Stomach (tissue), 9 donors: ENCODE results near the gene CREB3L1. TPM values are rescaled to one million over a fixed set of nuclear protein-coding genes. Genes with fewer than 3 reads are reported as not detected.

Source experiments
- DNase-seq, 2 donors: peaks; one replicate each; pipeline versions ENCODE4 v3.0.0 to v3.0.0-alpha.2; 2013 to 2019
- H3K27ac ChIP-seq, 5 donors: fragments of 200-600 bp in 4 of 5; sonication (generic) in 4 of 5; one replicate each; pipeline ENCODE4 v1.5.1; 2013 to 2019; ENCODE audit warnings: mild to moderate bottlenecking in 1 of 5, moderate library complexity in 1 of 5
- H3K27me3 ChIP-seq, 3 donors: fragments of 200-600 bp; sonication (generic); one replicate each; pipeline ENCODE4 v1.5.1; 2017 to 2019; ENCODE audit warnings: mixed run types in 1 of 3
- H3K36me3 ChIP-seq, 4 donors: fragments of 200-600 bp; sonication (generic); 1 replicate in 3 of 4; 2 replicates in 1 of 4; pipeline ENCODE4 v1.5.1; 2016 to 2019
- H3K4me1 ChIP-seq, 4 donors: fragments of 200-600 bp; sonication (generic); one replicate each; pipeline ENCODE4 v1.5.1; 2016 to 2019
- H3K4me3 ChIP-seq, 4 donors: fragments of 200-600 bp; sonication (generic) in 3 of 4; one replicate each; pipeline ENCODE4 v1.5.1; 2016 to 2019; ENCODE audit warnings: mild to moderate bottlenecking in 1 of 4
- H3K9me3 ChIP-seq, 4 donors: fragments of 200-600 bp; sonication (generic); one replicate each; pipeline ENCODE4 v1.5.1; 2016 to 2019
- EP300 ChIP-seq: sonication (generic); formaldehyde crosslinking; IDR thresholded peaks from one replicate; pipeline ENCODE4 v1.6.1; 2017; ENCODE audit warnings: antibody characterized with exemption
- POLR2A ChIP-seq, 4 donors: fragments of 450-650 bp; IDR thresholded peaks; one replicate each; pipeline ENCODE4 v1.6.1; 2016; ENCODE audit warnings: antibody characterized with exemption in 4 of 4, control low read depth in 2 of 4, mild to moderate bottlenecking in 1 of 4, moderate library complexity in 1 of 4
- POLR2AphosphoS5 ChIP-seq, 3 donors: sonication (generic); formaldehyde crosslinking; IDR thresholded peaks; one replicate each; pipeline ENCODE4 v1.6.1; 2016; ENCODE audit warnings: antibody characterized with exemption in 3 of 3
- WGBS, 5 donors: extraction: QIAGEN DNeasy Blood & Tissue Kit in 3 of 5; methylation state at CpG; one replicate each; pipeline versions ENCODE4 v1.1.5 to v1.1.7; 2013 to 2018; 5-methylcytosine and 5-hydroxymethylcytosine counted together
- intact Hi-C: fragments of 100-400 bp; cut with DNase I; formaldehyde crosslinking; loops from one replicate; pipeline ENCODE4 v1.15.1; 2023; ENCODE audit warnings: low total_unique reads
- polyA plus RNA-seq, 3 donors: library from polyadenylated mRNA; stranded (reverse); fragments of 200-250 nt; gene quantifications; one replicate each; pipeline ENCODE4 v1.2.3, GENCODE V29; 2013
- total RNA-seq, 5 donors: library from RNA; depleted of rRNA; stranded (reverse); fragments of >200 nt; gene quantifications; one replicate each; pipeline versions ENCODE4 v1.1.0 to v1.2.3, GENCODE V29; 2014 to 2016
- TF ChIP-seq, protein P1 (sequence below), 7 experiments: fragments of 450-650 bp in 4 of 7; fragments of 200-600 bp in 3 of 7; sonication (generic) in 3 of 7; IDR thresholded peaks; one replicate each; pipeline ENCODE4 v1.5.1; 2016 to 2019; ENCODE audit warnings: antibody characterized with exemption in 7 of 7, control low read depth in 2 of 7, mild to moderate bottlenecking in 1 of 7
- donor health status: healthy with polysubstance abuse.
- donor health status: Bipolar disorder and iron deficiency.
- donor health status: healthy.

The CREB3L1 gene
- total and polyA plus RNA-seq, 8 donors = 21.0 to 125 (median 48.4) TPM

DNA sequence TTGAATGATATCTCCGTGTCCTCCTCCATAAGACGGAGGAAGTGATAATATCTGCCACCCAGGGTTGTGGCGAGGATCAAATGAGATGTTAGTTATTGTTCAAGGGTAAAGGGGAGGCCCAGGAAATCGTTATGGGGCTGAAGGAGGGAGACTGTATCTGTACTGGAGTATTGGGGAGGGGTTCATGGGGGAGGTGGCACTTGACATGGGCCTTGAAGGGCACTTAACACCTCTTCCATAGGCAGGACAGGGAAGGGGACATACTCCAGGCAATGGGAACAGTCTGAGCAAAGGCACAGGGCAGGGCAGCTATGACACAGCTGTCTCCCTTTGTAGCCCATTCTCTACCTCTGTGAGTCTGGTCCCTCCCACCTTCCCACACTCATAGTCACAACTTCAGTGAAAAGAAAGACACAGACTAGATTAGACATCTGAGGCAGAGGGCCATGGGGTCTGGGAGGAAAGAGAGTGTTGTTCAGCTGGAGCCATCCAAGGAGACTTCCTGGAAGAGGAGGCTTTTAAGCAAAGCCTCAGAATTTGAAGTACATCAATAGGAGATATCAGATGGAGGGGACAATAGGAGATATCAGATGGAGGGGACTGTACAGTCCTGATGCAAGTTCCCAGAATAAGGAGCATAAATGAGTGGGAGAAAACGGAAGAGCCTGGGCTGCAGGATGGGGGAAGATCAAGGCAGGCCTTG is 54.0 kb downstream of the CREB3L1 start:
- TF ChIP-seq EP300 (no peak), POLR2AphosphoS5 (IDR thresholded peaks at IDR 0.05) (no peak), POLR2A (IDR thresholded peaks at IDR 0.05) (no peak)
- TF ChIP-seq, protein P1, sequence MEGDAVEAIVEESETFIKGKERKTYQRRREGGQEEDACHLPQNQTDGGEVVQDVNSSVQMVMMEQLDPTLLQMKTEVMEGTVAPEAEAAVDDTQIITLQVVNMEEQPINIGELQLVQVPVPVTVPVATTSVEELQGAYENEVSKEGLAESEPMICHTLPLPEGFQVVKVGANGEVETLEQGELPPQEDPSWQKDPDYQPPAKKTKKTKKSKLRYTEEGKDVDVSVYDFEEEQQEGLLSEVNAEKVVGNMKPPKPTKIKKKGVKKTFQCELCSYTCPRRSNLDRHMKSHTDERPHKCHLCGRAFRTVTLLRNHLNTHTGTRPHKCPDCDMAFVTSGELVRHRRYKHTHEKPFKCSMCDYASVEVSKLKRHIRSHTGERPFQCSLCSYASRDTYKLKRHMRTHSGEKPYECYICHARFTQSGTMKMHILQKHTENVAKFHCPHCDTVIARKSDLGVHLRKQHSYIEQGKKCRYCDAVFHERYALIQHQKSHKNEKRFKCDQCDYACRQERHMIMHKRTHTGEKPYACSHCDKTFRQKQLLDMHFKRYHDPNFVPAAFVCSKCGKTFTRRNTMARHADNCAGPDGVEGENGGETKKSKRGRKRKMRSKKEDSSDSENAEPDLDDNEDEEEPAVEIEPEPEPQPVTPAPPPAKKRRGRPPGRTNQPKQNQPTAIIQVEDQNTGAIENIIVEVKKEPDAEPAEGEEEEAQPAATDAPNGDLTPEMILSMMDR (IDR thresholded peaks at IDR 0.05) = no peak
- Histone ChIP-seq H3K4me3 (no peak overlapping the region), H3K4me1 (peaks cover 12 to 29% (median 16%) of the 10 kb centered on the region in 4 donors), H3K36me3 (no peaks in the 10 kb centered on the region), H3K27ac (no peak overlapping the region), H3K9me3 (no peaks in the 10 kb centered on the region), H3K27me3 (peaks cover 0 to 68% (median 34%) of the 10 kb centered on the region in 3 donors)
- intact Hi-C loops = no loop called here
- no peak for DNase-seq
- WGBS, 5 donors = 56 to 64% (median 59%) methylated on average over 5 of the region's 5 CpGs

DNA sequence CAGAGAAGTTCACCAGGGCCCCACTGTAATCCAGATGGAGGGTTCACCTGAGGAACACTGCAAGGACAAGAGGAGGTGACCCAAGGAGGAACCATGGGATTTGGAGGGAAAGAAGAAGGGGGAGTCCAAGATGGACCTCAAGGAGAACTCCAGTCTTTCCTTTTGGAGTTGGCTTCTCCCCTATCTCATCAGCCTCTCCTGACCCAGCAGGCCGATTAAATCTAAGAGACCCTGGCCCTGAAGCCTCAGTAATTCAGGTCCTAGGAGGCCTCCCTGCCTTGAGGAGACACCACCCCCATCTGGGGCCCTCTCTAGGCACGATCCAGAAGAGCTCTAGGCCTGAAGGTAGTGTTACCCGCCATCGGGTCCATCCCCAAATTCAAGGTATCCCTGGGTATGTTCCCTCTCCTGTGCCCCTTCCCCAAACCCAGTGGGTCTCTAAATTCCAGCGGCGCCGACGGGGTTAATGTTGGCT is 54.7 kb downstream of the CREB3L1 start:
- no peak overlapping the region for H3K27ac ChIP-seq
- TF ChIP-seq, protein P1 (IDR thresholded peaks at IDR 0.05) = no peak
- TF ChIP-seq POLR2AphosphoS5 (IDR thresholded peaks at IDR 0.05) = no peak
- TF ChIP-seq POLR2A (IDR thresholded peaks at IDR 0.05) = no peak
- TF ChIP-seq EP300 = no peak
- peaks cover 12 to 34% (median 16%) of the 10 kb centered on the region in 4 donors for H3K4me1 ChIP-seq
- peaks cover 0 to 68% (median 34%) of the 10 kb centered on the region in 3 donors for H3K27me3 ChIP-seq
- H3K4me3 ChIP-seq = peak overlapping the region; percentile 47 to 57 (median 52)
- intact Hi-C loops = no loop called here
- no peak for DNase-seq
- H3K9me3 ChIP-seq = no peaks in the 10 kb centered on the region
- 26 to 34% (median 28%) methylated on average over 4 to 8 of the region's 8 CpGs for whole genome bisulfite sequencing, 5 donors
- H3K36me3 ChIP-seq = no peaks in the 10 kb centered on the region

DNA sequence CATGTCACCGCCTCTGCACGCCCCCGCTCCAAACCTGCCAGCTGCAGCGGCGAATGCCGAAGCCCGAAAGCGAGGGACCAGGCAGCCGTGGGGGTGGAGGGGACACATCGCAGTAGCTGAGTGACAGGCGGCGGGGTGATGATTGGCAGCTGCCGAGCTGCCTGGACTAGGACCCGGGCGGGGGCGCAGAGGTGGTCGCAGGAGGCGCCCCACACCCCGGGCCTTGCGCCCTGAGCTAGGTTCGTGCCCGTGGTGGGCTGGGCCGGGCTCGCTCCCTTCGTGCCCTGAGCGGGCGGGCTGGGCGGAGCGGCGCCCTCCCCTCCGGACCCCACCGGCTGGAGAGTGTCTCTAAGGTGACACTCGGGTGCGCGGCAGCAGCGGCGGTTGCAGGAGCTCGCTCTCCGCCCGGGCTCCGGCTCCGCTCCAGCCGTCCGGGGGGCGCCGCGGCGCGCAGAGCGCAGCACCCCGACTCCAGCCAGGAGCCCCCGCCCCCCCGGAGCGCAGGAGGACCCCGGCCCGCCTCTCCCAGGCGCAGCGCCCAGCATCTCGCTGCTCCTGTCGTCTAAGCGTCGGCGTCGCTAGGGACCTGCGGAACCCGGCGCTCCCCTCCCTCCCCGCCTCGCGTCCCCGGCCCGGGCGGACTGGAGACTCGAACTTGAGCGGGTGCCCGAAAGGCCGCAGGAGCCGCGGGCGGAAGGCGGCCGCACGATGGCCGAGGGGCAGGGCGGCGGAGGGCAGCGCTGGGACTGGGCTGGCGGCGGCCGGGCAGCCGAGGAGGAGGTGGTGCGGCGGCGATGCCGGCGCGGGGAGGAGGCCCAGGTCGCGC is 55.3 kb downstream of the CREB3L1 start:
- H3K27ac ChIP-seq = no peak overlapping the region
- WGBS, 5 donors = 0 to 10% (median 2%) methylated on average over 1 to 99 of the region's 99 CpGs
- intact Hi-C loops = no loop called here
- TF ChIP-seq, protein P1 (IDR thresholded peaks at IDR 0.05) = no peak
- TF ChIP-seq POLR2A (IDR thresholded peaks at IDR 0.05) (no peak), POLR2AphosphoS5 (IDR thresholded peaks at IDR 0.05) (no peak), EP300 (no peak)
- peaks cover 0 to 67% (median 34%) of the 10 kb centered on the region in 3 donors for H3K27me3 ChIP-seq
- H3K4me1 ChIP-seq = peaks cover 12 to 39% (median 16%) of the 10 kb centered on the region in 4 donors
- H3K9me3 ChIP-seq = no peaks in the 10 kb centered on the region
- peak in 1 of 2 donors; percentile 65 for DNase-seq
- no peaks in the 10 kb centered on the region for H3K36me3 ChIP-seq
- peak overlapping the region; percentile 47 to 57 (median 52) for H3K4me3 ChIP-seq

DNA sequence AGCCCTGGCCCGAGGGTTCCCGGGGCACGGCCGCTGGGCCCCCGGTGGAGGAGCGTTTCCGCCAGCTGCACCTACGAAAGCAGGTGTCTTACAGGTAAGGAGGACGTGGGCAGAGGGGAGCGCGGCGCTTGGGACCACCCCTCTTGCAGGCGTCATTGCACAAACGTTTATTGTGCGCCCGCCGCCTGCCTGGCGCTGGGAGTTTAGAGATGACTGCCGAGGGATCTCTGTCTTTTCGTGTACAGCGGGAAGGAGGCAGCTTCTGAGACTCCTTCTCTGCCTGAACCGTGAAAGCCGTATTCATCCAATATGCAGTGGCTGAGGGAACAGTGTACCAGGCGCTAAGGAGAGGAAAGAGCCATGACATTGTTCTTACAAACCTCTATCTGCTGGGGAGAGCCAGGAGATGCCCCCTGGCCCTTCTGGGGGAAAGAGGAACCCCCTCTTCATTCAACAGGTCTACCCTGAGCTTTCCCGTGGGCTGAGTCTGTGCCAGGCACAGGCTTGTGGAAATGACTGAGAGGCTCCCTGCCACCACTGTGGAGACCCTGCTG is 56.0 kb downstream of the CREB3L1 start:
- Histone ChIP-seq H3K4me3 (peak overlapping the region; percentile 47 to 57 (median 52)), H3K36me3 (no peaks in the 10 kb centered on the region), H3K27ac (no peak overlapping the region), H3K27me3 (peaks cover 0 to 60% (median 34%) of the 10 kb centered on the region in 3 donors), H3K9me3 (no peaks in the 10 kb centered on the region), H3K4me1 (peaks cover 13 to 46% (median 19%) of the 10 kb centered on the region in 4 donors)
- WGBS, 5 donors = 10 to 31% (median 16%) methylated on average over 6 to 25 of the region's 25 CpGs
- intact Hi-C loops = no loop called here
- TF ChIP-seq POLR2A (IDR thresholded peaks at IDR 0.05) = no peak
- no peak for TF ChIP-seq POLR2AphosphoS5 (IDR thresholded peaks at IDR 0.05)
- TF ChIP-seq, protein P1 (IDR thresholded peaks at IDR 0.05) = no peak
- TF ChIP-seq EP300 = no peak
- DNase-seq = peak in 1 of 2 donors; percentile 56
